Esophagus squamous epithelium (tissue), 4 donors: ENCODE measurements around the gene PHACTR3.

Experiments used
- CTCF ChIP-seq, 6 experiments: fragments of 450-650 bp in 4 of 6; fragments of 200-600 bp in 2 of 6; sonication (generic) in 2 of 6; IDR thresholded peaks; one replicate each; pipeline ENCODE4 v1.5.1; 2016 to 2019; ENCODE audit warnings: antibody characterized with exemption in 6 of 6, mild to moderate bottlenecking in 4 of 6, moderate library complexity in 4 of 6
- POLR2A ChIP-seq, 4 donors: fragments of 450-650 bp; IDR thresholded peaks; one replicate each; pipeline ENCODE4 v1.6.1; 2017; ENCODE audit warnings: antibody characterized with exemption in 4 of 4, mild to moderate bottlenecking in 4 of 4, moderate library complexity in 3 of 4

- TF ChIP-seq CTCF (IDR thresholded peaks at IDR 0.05) (no peak), POLR2A (IDR thresholded peaks at IDR 0.05) (no peak)
Observed at GRCh38 chr20:59802018-59802417, 197.7 kb downstream of the PHACTR3 start.
